Stimulated activated CD4-positive, alpha-beta T cell treated with anti-CD3 and anti-CD28 coated beads, Interleukin-15, amount 100 ng/mL, for 1 hour (primary cell): ENCODE data around the gene MITF.

Experiments
- DNase-seq, 2 donors: peaks; one replicate each; pipeline ENCODE4 v3.0.0-alpha.2; 2020; ENCODE audit warnings: low read depth in 1 of 2, low spot score in 1 of 2

Gene MITF

DNA sequence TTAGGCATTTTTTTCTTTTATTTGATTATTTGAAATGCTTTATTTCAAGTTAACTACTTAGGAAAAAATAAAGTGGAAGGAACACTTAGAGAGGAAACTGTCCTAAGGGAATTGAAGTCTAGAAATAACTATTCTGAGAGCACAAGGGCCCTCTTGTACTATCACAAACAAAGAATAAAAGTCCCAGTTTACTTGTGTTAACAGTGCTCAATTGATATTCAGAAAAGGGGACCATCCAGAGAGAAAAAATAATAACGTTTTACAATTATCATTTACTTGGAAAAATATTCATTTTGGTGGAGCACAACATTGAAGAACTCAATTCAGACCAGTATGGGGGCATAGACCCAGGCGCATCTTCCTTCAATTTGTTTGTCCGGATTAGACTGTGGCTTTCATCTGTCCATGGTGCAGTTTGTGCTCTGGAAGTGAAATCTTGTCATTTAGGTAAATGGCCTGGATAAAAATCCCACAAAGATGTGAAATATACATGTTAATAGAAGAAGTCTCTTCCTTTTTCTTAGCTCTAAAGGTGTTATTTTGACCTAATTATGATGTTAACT lies 205.7 kb downstream of the MITF start:
- DNase-seq = no peak

DNA sequence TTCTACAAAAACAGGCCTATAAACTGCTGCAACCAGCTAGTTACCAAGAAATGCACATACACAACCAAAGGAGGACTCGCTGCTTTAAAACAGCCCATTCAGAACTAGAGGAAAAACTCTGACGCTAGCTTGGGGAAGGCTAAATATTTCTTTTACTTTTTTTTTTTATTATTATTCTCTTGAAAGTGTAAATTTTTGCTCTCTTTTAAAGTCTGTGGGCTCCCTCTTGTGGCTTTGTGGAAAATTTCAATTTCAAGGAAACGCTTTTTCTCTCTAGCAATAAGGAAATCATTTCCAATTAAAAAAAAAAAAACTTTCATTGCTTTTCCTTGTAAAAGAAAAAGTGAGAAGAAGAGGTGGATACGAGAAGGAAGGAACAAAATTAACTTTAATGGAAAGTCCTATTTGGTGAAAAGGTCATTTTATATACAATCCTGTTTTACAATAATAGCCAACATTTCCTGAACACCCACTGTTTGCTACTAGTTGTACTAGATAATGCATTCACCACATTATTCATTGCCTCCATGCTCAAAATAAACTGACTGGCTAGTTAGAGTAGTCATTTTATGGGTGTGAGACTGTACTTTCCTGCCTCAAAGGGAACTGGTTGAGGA lies 209.1 kb downstream of the MITF start:
- DNase-seq = no peak

DNA sequence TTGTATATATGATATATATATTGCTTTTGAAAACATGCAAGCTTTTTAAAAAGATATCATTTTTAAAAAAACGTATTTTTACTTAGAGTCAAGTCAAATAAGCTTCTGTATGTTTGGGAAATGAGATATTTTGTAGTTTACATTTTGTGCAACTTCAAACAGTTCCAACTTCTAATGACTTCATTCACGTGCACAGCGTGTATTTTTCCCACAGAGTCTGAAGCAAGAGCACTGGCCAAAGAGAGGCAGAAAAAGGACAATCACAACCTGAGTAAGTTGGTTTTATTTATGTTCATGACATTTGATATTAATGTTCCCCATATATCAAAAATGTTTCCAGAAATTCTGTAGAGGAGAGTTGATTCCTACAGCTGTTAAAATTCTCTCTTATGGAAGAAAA lies 212.4 kb downstream of the MITF start:
- DNase-seq = no peak

GRCh38 chr3:69959581-69959980 lies 220.3 kb downstream of the MITF start:
- no peak for DNase-seq

DNA sequence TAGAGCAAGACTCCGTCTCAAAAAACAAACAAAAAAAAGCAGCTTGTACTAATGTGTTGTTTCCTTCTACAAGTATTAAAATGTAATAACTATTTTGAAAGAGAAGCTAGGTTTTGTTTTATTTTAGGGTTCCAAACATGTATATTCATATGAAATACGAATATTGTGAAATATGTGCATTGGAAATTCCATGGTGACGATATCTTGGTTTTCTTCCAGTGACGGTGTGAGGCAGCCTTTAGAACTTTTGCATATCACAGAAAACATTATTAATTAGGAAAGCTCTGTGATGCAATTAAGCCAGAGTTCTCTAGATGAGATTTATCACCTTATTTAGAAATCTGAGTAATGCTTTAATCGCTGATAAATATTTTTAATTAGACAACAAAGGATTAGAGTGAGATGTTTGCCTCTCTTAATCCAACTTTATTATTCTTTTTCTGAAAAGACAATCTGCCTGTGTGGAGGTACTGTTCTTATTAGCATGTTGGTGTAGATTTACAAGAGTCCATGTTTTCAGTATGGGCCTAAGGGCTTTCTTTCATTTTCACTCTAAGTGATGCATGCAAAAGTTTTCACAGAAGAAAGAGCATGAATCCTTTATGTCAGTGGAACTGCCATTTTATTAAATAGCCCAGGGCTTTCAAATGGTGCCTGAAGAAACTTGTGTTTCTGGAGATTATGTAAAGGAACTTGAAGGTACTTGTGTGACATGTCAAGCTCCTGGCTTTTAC lies 222.6 kb downstream of the MITF start:
- DNase-seq = no peak

DNA sequence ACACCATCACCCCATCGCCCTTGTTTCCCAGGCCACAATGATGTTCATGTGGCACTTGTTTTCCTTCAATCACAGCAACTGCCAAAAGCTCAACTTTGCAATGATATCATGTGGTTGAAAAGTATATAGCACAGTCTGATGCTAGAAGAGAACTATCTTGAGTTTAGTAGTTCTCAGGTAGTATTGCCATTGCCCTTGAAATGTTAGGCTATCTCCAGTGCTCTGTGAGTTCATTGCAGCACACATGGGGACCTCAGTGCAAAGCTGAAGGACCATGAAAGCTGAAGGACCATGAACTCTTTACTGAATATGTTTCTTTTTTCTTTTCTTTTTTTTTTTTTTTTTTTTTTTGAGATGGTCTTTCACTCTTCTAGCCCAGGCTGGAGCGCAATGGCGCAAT lies 224.4 kb downstream of the MITF start:
- DNase-seq = no peak

DNA sequence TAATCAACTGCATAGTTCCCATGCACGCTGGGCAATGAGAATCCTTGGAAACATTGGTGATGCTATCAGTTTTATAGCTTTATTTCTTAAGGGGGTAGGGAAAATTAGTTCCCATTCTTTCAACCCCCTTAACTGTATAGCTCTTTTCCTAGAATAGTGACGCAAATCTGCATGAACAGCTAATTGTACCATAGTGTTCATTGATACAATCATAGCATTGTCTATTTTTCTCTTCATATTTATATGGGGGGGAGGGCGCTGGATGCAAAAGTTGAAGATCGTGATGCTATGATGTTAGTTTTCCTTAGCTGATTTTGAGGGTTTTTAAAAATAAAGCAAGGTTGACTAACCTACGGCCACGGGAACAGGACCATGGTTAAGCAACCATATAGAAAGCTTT lies 227.9 kb downstream of the MITF start:
- no peak for DNase-seq

DNA sequence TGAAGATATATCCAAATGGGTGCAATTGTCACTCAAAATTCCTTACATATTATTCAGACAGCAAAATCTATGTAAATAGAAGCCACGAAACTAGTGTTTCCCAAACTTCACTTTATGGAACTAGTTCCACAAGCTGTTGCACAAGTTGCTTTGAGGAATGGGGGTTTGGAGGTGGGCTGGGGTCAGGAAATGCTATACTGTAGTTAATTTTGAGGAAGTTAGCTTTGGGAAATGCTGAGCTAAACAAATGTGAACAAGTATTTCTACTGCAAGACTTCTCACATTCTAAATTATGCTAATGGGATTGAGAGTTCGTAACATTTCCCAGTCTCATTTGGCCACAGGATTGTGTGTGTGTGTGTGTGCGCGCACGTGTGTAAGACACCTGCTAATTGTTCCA lies 231.6 kb downstream of the MITF start:
- DNase-seq = no peak

DNA sequence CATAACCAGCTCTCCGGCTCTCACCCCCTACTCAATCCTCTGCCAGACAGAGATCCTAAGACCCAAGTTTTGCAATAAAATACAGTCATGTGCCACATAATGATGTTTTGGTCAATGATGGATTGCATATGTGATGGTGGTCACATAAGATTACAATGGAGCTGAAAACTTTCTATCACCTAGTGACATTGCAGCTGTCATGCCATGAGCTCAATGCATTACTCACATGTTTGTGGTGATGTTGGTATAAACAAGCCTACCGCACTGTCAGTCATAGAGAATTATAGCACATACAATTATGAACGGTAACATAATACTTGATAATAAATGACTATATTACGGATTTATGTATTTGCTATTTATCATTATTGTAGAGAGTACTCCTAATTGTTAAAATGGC lies 233.4 kb downstream of the MITF start:
- DNase-seq = no peak

DNA sequence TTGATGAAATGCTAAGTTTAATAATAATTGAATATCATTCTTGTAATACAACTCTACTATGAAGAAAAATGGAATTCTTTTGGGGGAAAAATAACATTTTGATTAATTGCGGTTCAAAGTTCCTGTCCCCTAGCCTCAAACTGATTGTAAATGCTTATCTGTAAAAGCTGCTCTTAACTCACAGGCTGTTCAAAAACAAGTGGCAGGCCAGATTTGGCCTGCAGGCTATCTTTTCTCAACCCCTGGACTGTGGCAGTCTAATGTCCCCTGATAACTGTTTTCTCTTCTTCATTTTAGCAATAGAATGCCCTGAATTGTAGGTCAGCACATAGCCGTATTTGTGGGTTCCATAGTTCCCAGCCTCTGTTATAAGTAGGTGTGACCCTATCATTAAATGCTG lies 236.8 kb downstream of the MITF start:
- DNase-seq = no peak

GRCh38 chr3:69983546-69984265 lies 244.4 kb downstream of the MITF start:
- no peak for DNase-seq

DNA sequence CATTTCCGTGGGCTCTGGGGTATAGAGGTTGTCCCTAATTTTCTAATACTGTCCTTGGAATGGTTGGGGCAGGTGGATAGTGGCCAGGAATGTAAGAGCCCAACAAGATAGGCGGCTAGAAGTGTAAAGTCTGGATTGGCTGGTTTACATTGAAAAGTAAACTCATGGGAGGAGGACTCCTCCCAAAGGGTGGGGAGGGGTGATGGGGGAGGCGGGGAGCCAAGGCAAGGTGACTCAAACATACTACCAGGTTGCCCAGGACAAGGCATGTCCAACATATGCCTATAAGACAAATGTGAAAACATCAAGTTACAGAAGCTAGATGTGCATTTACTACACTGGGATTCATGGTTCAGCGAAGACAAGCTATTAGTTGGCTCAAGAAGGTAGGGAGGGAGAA lies 246.0 kb downstream of the MITF start:
- DNase-seq = no peak

DNA sequence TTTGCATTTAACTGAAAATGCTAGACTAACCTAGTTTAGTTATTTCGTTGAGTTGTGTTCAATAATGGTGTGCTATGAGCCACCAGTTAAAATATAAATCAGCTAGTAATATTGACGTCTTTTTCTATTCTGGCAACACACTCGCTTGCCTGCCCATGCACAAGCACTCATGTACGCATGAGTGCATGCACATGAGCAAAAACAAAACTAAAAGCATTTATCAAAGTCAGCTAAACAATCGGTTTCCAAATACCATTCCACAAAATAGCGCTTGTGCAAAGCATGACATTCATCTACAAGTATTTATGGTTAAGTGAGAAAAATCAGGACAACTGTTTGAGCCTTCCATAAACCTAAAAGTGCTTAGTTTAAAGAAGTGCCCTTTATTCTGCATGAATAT lies 247.2 kb downstream of the MITF start:
- no peak for DNase-seq

- DNase-seq = no peak
Measured at GRCh38 chr3:69987833-69988232, 248.6 kb downstream of the MITF start.

- no peak for DNase-seq
Measured at GRCh38 chr3:69993757-69994156, 254.5 kb downstream of the MITF start.

GRCh38 chr3:69994919-69995318 lies 255.7 kb downstream of the MITF start:
- DNase-seq = no peak

- DNase-seq = no peak
Measured at GRCh38 chr3:69997631-69998307, 258.5 kb downstream of the MITF start.

- no peak for DNase-seq
Measured at GRCh38 chr3:69998759-69999139, 259.5 kb downstream of the MITF start.

GRCh38 chr3:69999140-70000027 lies 260.1 kb downstream of the MITF start, which contains the start of gene SAMMSON:
SAMMSON (plus strand) TSS chr3:69999733.
- DNase-seq = no peak

DNA sequence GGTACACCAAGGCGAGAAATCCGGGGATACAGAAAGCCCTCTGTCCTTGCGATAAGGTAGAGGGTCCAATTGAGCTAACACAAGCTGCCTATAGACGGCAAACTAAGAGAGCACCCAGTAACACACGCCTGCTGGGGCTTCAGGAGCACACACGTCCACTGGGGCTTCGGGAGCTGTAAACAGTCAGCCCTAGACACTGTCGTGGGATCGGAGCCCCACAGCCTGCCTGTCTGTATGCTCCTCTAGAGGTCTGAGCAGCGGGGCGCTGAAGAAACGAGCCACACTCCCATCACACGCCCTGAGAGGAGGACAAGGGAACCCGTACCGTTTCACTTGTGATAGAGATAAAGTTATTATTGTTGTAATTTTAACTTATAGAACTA lies 260.8 kb downstream of the MITF start:
- DNase-seq = no peak
